AG10803 (cell line): ENCODE results near the gene ENTPD5.
"Not testable (repeated sequence)": the region's sequence is repeated elsewhere in the genome, so short reads cannot be mapped to it uniquely, and the experiment has no call there.

ENCODE experiments used
- DNase-seq: peaks from one replicate; pipeline ENCODE4 v3.0.0; 2010; ENCODE audit warnings: low read depth
- H3K4me3 ChIP-seq: 2 replicates; pipeline ENCODE4 v1.5.1; 2011; ENCODE audit warnings: mild to moderate bottlenecking, low read length, control low read depth
- CTCF ChIP-seq: conservative IDR thresholded peaks from 2 replicates; pipeline ENCODE4 v1.5.1; 2011; ENCODE audit warnings: mild to moderate bottlenecking, low read length, control low read depth, inconsistent platforms

The ENTPD5 gene

DNA sequence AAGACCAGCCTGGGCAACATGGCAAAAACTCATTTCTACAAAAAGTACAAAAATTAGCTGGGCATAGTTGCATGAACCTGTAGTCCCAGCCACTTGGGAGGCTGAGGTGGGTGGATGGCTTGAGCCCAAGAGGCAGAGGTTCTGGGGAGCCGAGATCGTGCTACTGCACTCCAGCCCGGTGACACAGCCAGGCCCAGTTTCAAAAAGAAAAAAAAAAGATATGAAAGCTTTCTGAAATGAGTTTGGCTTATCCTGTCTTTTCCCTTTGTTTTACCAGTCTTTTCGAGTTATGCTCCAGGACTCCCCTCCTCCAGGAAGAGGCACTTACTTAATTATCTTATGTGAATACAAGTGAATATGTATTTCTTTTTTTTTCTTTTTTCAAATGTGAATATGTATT, 3.3 kb upstream of the ENTPD5 start:
- H3K4me3 ChIP-seq, result no peak overlapping the region
- no peak for DNase-seq
- no peak for TF ChIP-seq CTCF

- peak; percentile 56 for DNase-seq
- no peak for TF ChIP-seq CTCF
- H3K4me3 ChIP-seq, result peak overlapping the region; percentile 91
Measured at GRCh38 chr14:74019408-74020137, 485 bp upstream of the ENTPD5 start.

DNA sequence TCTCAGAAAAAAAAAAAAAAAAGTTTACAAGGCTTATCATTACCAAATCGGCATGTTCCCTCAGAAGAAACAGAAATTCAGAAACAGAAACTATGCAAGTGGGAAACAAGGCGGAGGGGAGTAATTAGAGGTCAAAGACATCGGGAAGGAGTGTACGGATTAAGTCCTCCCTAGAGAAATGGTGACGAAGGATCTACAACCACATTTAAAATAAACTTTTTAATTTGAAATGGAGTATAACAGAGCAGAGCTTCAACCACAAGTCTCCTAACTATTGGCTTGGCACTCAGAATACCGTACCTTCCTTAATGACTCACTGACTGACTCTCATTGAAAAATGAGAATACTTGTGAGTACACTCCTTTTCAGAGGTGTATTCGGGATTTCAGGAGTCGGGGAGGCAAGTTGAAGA, 908 bp downstream of the ENTPD5 start:
- peak overlapping the region; percentile 88 for H3K4me3 ChIP-seq
- peak; percentile 59 for DNase-seq
- TF ChIP-seq CTCF, result no peak

GRCh38 chr14:74015963-74016362, 3.1 kb downstream of the ENTPD5 start:
- TF ChIP-seq CTCF, result no peak
- no peak for DNase-seq
- no peak overlapping the region for H3K4me3 ChIP-seq

GRCh38 chr14:74015176-74015575, 3.9 kb downstream of the ENTPD5 start:
- H3K4me3 ChIP-seq, result no peak overlapping the region
- no peak for DNase-seq
- TF ChIP-seq CTCF, result no peak

DNA sequence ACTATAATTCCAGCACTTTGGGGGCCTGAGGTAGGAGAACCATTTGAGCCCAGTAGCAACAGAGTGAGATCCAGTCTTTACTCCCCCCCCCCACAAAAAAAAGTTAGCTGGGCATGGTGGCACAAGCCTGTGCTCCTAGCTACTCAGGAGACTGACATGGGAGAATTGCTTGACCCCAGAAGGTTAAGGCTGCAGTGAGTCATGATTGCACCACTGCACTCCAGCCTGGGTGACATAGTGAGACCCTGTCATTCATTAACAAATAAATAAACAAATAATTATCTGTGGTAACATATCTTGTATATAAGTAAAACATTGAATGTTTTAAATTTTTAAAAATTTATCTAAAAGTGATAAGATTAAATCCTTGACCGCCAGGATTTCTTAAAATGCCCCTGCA, 4.8 kb downstream of the ENTPD5 start:
- no peak for DNase-seq
- no peak for TF ChIP-seq CTCF
- H3K4me3 ChIP-seq, result no peak overlapping the region

- no peak for DNase-seq
- no peak for TF ChIP-seq CTCF
- H3K4me3 ChIP-seq, result no peak overlapping the region
Measured at GRCh38 chr14:74008843-74009499, 10.1 kb downstream of the ENTPD5 start.

DNA sequence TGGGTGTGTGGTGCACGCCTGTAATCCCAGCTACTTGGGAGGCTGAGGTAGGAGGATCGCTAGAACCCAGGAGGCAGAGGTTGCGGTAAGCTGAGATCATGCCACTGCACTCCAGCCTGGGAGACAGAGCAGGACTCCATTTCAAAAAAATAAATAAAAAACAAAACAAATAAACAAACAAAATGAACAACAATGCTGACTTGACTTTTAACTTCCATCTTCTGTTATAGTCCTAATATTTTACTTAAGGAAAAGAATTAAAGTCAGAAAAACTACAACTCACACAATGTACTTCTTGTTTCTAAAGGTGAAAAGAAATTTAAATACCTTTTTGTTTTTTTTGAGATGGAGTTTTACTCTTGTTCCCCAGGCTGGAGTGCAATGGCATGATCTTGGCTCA, 13.4 kb downstream of the ENTPD5 start:
- not testable (repeated sequence) for H3K4me3 ChIP-seq, DNase-seq
